ENCODE data around the gene AP1S1.

- TF ChIP-seq CTCF (IDR thresholded peaks at IDR 0.05; ENCODE audit: low read depth, low read length) (no peak), POLR2A (IDR thresholded peaks at IDR 0.05; ENCODE audit: extremely low read depth, insufficient read length) (no peak)
These were observed 32.0 kb upstream of the AP1S1 start for GRCh38 chr7:101121991-101122932.

Data from NB4 (cell line).